GM18861 (cell line): ENCODE measurements around the gene ONECUT3.

Experiments
- ATAC-seq: cut with Tn5 transposase; IDR thresholded peaks from one replicate; pipeline ENCODE4 v1.9.1; 2021; ENCODE audit not compliant: unreplicated experiment

The ONECUT3 gene

GRCh38 chr19:1739960-1740629, 13.2 kb upstream of the ONECUT3 start:
- no peak for ATAC-seq

DNA sequence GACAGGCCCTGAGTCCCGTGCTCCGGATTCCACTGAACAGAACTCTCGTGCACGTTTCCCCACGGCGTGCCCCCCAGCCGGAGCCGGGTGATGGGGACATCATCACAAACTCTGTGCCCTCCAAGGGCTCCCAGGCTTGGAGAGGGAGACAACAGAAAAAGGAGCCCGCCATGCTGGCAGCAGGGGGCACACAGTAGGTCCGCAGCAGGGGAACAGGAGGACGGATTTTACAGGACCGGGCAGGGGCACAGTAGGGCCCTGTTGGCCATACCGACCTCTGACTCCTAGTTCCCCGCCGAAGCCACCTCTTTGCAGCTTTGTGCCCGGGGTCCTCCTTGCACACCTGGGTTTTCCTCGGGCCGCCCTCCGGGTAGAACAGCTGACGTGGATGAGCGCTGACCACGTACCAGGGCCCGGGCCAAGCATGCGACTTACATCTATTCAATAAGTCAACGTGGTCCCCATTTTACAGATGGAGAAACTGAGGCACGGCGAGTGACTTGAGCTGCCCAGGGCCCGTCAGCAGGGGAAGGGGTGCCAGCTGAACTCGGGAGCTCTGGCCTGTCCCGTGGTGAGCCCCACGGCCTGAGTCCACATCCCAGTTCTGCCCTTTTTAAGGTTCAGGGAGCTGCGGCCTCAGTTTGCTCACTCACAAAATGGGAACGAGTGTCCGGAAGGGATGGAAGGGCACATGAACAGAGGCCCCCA, 10.2 kb upstream of the ONECUT3 start:
- no peak for ATAC-seq

GRCh38 chr19:1744133-1744665, 9.1 kb upstream of the ONECUT3 start:
- no peak for ATAC-seq

- no peak for ATAC-seq
Observed at GRCh38 chr19:1744822-1745563, 8.3 kb upstream of the ONECUT3 start.

DNA sequence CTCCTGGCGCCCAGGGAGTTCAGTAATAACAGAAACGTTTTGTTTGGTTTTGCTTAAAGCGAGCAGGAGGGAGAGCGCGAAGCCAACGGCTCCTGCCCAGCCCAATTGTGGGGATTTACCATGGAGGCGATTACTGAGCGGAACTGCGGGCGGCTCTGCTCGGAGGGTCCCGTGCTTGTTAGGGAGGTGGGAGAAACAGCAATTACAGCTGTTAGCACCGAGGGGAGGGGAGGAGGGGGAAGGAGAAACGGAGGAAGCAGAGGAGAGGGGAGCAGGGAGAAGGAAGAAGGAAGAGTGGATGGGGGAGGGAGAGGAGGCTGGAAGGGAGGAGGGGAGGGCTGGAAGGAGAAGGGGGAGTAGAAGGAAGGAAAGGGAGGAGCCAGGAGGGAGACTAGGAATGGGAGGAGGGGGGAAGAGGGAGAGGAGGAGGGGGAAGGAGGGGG, 7.7 kb upstream of the ONECUT3 start:
- ATAC-seq, result no peak

DNA sequence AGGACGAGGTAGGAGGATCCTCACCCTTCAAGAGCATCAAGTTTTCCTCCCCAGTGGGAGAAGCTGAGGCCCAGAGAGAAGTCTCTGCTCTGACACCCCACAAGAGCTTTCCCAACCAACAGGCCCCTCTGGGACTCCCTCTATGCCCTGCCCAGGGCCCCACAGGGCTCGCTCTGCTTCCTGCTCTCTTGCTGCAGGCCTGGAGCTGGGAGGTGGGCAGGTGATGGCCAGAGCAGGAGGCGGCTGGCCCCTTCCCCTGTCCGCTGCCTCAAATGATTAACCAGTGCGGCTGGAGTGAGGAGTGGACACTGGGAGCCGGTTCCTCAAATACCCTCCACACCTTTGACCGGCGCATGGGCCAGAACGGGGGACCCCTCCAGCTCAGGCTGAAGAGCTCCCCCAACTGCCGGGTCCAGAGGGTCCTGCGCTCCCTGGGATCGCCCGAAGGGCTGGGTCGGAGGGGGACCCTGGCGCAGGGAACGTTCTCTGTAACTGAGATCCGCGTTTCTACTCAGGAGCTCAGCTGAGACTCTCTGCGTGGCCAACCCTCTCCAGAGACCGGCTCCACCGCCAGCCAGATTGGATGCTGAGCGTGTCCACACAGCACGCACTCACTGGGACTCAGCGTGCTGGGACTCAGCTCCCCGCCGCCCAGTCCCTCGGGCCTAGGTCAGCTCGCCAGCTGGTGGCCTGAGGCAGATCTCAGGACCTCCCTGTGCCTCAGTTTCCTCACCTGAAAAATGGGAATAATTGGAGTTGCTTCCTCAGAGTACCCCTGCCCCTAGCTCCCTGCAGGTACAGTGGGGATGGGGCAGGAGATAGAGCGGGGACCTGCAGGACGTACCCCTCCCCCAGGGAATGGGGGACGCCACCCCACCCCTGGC, 6.7 kb upstream of the ONECUT3 start:
- ATAC-seq, result no peak

DNA sequence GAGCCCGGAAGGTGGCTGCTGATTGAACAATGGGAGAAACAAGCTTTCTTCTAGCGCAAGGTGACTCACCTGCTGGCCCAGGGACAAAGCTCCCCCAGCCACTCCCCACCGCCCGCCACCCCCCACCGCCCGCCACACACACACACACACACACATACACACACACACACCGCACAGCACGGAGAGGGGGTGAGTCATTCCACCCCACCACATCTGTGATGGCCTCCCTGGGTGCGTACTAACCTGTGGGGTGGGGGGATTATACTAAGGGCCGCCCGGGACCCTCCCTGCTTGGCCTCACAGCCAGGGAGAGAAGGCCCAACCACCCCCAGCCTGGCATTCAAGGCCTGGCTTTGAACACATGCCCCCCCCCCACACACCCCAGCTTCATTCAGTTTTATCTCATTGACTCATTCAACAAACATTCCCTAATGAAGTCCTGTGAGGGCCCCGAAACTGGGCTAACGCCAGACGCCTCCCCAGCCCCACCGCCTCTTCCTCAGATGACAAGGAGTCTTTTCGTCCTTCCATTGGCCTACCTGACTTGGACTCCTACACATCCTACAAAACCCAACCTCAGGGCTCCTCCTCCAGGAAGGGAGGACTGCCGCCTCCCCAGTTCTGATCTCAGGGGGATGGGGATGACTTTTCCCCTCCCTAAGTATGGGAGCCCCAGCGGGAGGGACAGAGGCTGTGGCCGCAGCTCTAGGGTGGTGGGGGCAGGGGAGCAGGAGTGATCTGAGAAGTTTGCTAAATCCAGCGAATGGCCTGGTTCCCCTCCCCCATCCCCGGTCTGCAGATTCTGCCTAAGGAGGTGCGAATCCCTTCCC, 5.8 kb upstream of the ONECUT3 start:
- ATAC-seq, result no peak

DNA sequence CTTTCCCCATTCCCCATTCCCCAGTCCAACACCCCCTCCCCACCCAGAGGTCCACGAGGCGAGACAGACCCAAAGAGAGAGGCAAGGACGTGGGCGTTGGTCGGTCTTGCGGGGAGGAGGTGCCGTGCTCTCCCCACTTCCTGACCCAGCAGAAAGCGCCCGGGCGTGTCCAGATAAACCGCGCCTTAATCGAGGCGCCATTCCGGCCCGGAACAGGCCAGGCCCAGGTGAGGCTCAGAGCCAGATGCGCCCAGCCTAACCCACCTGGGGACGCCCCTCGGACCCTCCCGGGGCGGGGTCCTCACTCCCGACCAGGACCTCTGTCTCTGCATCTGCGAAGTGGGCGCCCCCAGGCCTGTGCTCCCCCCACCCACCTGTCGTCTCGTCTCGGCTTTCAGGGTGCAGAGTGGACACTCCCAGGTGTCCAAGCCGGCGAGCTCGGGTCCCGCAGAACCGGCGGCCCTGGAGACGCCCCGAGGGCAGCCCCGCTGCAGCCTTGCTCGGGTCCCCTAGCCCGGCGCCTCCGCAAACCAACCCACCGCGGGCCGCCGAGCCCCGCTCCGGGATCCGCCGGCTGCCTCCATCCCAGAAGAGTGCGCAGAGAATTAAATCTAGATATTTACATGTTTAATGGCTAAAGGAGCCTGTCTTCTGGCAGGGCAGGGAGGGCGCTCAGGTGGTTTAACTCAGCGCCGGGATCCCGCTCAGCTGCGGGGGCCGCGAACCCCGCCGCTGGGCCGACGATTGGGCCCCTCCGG, 5.0 kb upstream of the ONECUT3 start:
- no peak for ATAC-seq

GRCh38 chr19:1748873-1749341, 4.4 kb upstream of the ONECUT3 start:
- no peak for ATAC-seq

DNA sequence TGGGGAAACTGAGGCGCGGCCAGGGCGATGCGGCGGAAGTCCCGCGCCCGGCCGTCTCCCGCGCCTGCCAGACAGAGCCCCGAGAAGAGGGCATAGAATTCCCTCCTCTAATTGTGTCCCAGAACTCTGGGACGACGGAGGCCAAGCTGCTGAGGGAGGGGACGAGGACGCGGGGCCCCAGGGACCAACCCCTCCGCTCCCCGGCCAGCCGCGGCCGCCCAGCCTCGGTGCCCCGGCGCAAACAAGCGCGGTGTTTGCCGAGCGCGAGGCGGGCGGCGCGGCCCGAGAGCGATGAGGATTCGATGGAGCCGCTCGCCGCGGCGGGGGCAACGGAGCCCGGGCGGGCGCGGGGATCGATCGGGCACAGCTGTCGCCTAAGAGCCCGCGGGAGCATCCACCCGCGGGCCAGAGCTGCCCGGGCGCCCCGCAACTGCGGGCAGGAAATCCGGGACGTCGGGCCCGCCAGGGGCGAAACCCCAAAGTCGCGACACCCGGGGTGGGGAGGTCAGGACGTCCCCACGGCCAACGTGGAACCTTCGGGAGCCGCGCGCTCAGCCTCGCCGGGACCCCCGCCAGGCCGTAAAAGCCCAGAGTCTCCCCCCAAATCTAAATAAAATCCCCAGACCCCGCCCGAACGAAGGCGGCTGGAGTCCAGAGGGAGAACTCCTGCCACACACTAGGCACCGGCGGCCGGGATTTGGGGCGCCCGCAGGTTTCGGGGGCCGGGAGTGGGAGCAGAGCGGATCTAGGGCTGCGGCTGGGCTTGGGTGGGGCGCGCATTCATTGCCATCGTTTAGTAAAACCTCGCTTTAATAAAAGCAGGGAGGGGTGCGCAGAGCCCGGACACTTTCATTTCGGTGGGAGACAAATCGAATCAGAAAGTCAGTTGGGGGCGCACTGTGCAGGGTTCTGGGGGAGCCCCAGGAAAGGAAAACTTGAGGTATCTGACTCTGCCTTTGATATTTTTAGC, 3.6 kb upstream of the ONECUT3 start:
- ATAC-seq, result no peak

GRCh38 chr19:1750343-1751021, 2.8 kb upstream of the ONECUT3 start:
- no peak for ATAC-seq

- ATAC-seq, result no peak
Observed at GRCh38 chr19:1751367-1752008, 1.8 kb upstream of the ONECUT3 start.

DNA sequence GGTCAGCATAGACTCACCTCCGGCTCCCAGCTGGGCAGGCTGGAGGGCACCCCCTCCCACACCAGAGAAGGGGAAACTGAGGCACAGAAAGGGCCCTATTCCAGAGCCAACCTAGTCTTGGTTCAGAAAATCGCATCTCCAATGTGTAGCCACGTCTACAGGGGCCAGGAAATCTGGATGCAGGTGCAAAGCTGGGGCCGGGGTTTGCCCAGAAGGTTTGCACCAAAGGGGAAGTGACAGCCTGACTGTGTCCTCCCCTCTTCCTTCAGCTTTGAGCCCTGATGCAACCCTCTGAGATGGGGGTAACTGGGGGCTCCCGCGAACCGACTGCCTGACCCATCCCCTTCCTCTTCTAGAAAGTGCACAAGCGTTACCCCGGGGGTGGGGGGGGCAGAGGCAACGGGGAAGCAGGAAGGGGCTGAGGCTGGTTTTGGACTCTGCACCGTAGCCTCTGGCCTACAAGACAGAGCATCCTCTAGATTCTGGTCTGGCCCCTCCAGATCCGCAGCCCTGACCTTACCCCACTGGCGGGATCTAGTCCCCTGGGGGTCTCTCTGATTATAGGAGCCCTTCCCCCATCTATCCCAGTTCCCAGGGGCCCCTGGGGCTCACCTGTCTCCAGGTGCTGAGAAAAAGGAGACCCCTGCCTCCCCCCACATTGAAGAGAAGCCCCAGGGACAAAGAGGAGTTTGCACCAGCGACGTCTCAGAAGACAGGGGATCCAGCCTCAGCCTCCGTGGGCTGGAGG, 1.1 kb upstream of the ONECUT3 start:
- no peak for ATAC-seq

DNA sequence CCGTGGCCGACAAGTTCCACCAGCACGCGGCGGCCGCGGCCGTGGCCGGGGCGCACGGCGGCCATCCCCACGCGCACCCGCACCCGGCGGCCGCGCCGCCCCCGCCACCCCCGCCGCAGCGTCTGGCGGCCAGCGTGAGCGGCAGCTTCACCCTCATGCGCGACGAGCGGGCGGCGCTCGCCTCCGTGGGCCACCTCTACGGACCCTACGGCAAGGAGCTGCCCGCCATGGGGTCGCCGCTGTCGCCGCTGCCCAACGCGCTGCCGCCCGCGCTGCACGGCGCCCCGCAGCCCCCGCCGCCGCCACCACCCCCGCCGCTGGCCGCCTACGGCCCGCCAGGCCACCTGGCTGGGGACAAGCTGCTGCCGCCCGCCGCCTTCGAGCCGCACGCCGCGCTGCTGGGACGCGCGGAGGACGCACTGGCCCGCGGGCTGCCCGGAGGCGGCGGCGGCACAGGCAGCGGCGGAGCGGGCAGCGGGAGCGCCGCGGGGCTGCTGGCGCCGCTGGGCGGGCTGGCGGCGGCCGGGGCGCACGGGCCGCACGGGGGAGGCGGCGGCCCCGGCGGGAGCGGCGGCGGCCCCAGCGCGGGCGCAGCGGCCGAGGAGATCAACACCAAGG, 821 bp downstream of the ONECUT3 start:
- ATAC-seq, result no peak

DNA sequence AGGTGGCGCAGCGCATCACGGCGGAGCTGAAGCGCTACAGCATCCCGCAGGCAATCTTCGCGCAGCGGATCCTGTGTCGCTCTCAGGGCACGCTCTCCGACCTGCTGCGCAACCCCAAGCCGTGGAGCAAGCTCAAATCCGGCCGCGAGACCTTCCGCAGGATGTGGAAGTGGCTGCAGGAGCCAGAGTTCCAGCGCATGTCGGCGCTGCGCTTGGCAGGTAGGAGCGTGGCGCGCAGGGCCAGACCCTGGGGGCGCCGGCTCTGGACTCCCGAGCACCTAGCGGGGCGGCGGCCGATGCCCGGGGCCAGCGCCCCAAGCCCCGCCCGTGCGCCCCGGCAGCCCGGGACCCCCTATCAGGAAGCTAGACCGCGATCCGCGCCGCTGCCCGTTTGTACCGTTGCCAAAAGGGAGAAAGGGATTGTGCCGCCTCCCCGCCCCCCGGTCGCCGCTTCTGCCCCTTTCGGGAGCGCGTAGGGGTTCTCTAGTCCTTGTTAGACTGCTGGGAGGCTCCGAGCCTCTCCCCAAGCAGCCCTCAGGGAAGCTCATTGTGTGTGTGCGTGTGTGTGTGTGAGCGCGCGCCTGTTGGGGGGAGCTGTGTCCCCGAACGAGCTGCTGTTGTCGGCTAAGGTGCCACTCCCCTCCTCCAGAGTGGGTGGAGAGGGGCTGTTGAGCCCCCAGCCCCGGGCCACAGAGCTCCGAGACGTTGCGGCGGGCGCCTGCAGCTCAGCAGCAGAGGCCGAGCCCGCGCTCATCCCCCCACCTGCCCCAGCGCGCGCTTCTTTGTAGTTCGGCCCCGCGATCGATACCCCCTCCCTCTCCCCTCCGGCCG, 1.5 kb downstream of the ONECUT3 start:
- no peak for ATAC-seq
